HEK293 (cell line): Measurements from ENCODE around the gene THSD4.

Experiments used
- SP2 ChIP-seq: fragments of 450-650 bp; formaldehyde crosslinking; IDR thresholded peaks from 2 replicates; pipeline ENCODE4 v1.5.1; 2016; ENCODE audit warnings: missing biosample characterization, missing genetic modification characterization
- ZBTB1 ChIP-seq: fragments of 450-650 bp; formaldehyde crosslinking; IDR thresholded peaks from 2 replicates; pipeline ENCODE4 v1.5.1; 2016; ENCODE audit warnings: missing biosample characterization, missing genetic modification characterization
- ZBTB21 ChIP-seq: fragments of 450-650 bp; formaldehyde crosslinking; IDR thresholded peaks from 2 replicates; pipeline ENCODE4 v1.5.1; 2017; ENCODE audit warnings: missing biosample characterization, missing genetic modification characterization
- ZNF140 ChIP-seq: fragments of 450-650 bp; formaldehyde crosslinking; IDR thresholded peaks from 2 replicates; pipeline ENCODE4 v1.5.1; 2016; ENCODE audit warnings: missing biosample characterization, missing genetic modification characterization
- ZNF184 ChIP-seq: fragments of 450-650 bp; IDR thresholded peaks from 2 replicates; pipeline ENCODE4 v1.5.1; 2018; ENCODE audit warnings: missing biosample characterization, mild to moderate bottlenecking, missing genetic modification characterization
- ZNF416 ChIP-seq: fragments of 450-650 bp; formaldehyde crosslinking; IDR thresholded peaks from 2 replicates; pipeline ENCODE4 v1.5.1; 2016; ENCODE audit warnings: missing biosample characterization, missing genetic modification characterization
- ZNF473 ChIP-seq: fragments of 450-650 bp; formaldehyde crosslinking; IDR thresholded peaks from 2 replicates; pipeline ENCODE4 v1.5.1; 2017; ENCODE audit warnings: missing biosample characterization, missing genetic modification characterization
- ZNF660 ChIP-seq: fragments of 450-650 bp; IDR thresholded peaks from 2 replicates; pipeline ENCODE4 v1.5.1; 2018; ENCODE audit warnings: missing biosample characterization, mild to moderate bottlenecking, missing genetic modification characterization
- ZNF664 ChIP-seq: fragments of 450-650 bp; formaldehyde crosslinking; IDR thresholded peaks from 2 replicates; pipeline ENCODE4 v1.5.1; 2016; ENCODE audit warnings: missing biosample characterization, missing genetic modification characterization
- ZNF830 ChIP-seq: fragments of 450-650 bp; IDR thresholded peaks from 2 replicates; pipeline ENCODE4 v1.5.0; 2018; ENCODE audit warnings: missing biosample characterization, missing genetic modification characterization, low read depth, mild to moderate bottlenecking, moderate library complexity
- ZXDB ChIP-seq: fragments of 450-650 bp; formaldehyde crosslinking; IDR thresholded peaks from 2 replicates; pipeline ENCODE4 v1.5.1; 2016; ENCODE audit warnings: missing biosample characterization, missing genetic modification characterization
- TF ChIP-seq, protein P1 (sequence below): fragments of 450-650 bp; formaldehyde crosslinking; IDR thresholded peaks from 2 replicates; pipeline ENCODE4 v1.5.1; 2016; ENCODE audit warnings: missing biosample characterization, missing genetic modification characterization
- TF ChIP-seq, protein P2 (sequence below): fragments of 450-650 bp; formaldehyde crosslinking; IDR thresholded peaks from 2 replicates; pipeline ENCODE4 v1.5.1; 2016; ENCODE audit warnings: missing biosample characterization, missing genetic modification characterization, low read depth

GRCh38 chr15:71733122-71733521, 617.9 kb downstream of the THSD4 start:
- TF ChIP-seq ZNF830 (no peak), ZNF473 (tag by site-specific recombination) (no peak), ZNF140 (tag by site-specific recombination) (no peak), ZXDB (tag by site-specific recombination) (no peak), ZNF664 (tag by site-specific recombination) (no peak), ZNF416 (tag by site-specific recombination) (no peak), ZNF660 (tag by site-specific recombination) (no peak), ZBTB21 (no peak), ZBTB1 (tag by site-specific recombination) (no peak), ZNF184 (tag by site-specific recombination) (no peak), SP2 (tag by site-specific recombination) (no peak)
- TF ChIP-seq, protein P1, sequence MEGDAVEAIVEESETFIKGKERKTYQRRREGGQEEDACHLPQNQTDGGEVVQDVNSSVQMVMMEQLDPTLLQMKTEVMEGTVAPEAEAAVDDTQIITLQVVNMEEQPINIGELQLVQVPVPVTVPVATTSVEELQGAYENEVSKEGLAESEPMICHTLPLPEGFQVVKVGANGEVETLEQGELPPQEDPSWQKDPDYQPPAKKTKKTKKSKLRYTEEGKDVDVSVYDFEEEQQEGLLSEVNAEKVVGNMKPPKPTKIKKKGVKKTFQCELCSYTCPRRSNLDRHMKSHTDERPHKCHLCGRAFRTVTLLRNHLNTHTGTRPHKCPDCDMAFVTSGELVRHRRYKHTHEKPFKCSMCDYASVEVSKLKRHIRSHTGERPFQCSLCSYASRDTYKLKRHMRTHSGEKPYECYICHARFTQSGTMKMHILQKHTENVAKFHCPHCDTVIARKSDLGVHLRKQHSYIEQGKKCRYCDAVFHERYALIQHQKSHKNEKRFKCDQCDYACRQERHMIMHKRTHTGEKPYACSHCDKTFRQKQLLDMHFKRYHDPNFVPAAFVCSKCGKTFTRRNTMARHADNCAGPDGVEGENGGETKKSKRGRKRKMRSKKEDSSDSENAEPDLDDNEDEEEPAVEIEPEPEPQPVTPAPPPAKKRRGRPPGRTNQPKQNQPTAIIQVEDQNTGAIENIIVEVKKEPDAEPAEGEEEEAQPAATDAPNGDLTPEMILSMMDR (tag by site-specific recombination) = no peak
- TF ChIP-seq, protein P2, sequence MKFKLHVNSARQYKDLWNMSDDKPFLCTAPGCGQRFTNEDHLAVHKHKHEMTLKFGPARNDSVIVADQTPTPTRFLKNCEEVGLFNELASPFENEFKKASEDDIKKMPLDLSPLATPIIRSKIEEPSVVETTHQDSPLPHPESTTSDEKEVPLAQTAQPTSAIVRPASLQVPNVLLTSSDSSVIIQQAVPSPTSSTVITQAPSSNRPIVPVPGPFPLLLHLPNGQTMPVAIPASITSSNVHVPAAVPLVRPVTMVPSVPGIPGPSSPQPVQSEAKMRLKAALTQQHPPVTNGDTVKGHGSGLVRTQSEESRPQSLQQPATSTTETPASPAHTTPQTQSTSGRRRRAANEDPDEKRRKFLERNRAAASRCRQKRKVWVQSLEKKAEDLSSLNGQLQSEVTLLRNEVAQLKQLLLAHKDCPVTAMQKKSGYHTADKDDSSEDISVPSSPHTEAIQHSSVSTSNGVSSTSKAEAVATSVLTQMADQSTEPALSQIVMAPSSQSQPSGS (tag by site-specific recombination) = no peak
